IMR-90 (cell line): ENCODE results near the gene SALL4. TPM values are rescaled to one million over a fixed set of nuclear protein-coding genes. Genes with fewer than 3 reads are reported as not detected.

Source experiments
- ATAC-seq: fragments of 200-7000 bp; cut with Tn5 transposase; 2 replicates; pipeline ENCODE4 v1.9.1; 2020; ENCODE audit warnings: low read depth, mild to moderate bottlenecking, moderate library complexity
- BruUV-seq: library from RNA; stranded (reverse); fragments of 400-500 nt; replicated peaks from 2 replicates; lab custom pipeline; 2021; lab: Mats Ljungman, UMichigan
- CTCF ChIA-PET: fragments of 300-600 bp; formaldehyde crosslinking; extraction: SDS; loops from one replicate; lab custom pipeline; 2021; ENCODE audit warnings: antibody characterized with exemption; lab: Yijun Ruan, JAX
- POLR2A ChIA-PET: fragments of 300-600 bp; sonication (Branson Sonifier 250); formaldehyde crosslinking; loops from one replicate; lab custom pipeline; 2022; ENCODE audit warnings: antibody characterized with exemption; ENCODE audit not compliant: unreplicated experiment; lab: Charles Lee
- DNase-seq: peaks from one replicate; pipeline ENCODE4 v3.0.0; 2013
- H2AFZ ChIP-seq: replicated peaks from 2 replicates; pipeline ENCODE3; 2013; ENCODE audit warnings: low read length, mild to moderate bottlenecking; ENCODE audit not compliant: poor library complexity
- H2AK5ac ChIP-seq: 2 replicates; pipeline ENCODE4 v1.6.1; 2013; ENCODE audit warnings: low read depth, low read length, inconsistent platforms
- H2AK9ac ChIP-seq: replicated peaks from 2 replicates; pipeline ENCODE3; 2013; ENCODE audit warnings: mild to moderate bottlenecking, low read depth, low read length, moderate library complexity; ENCODE audit not compliant: poor library complexity
- H2BK120ac ChIP-seq: 2 replicates; pipeline ENCODE4 v1.6.1; 2013; ENCODE audit warnings: low read depth, low read length, inconsistent platforms
- H2BK15ac ChIP-seq: 3 replicates; pipeline ENCODE4 v1.6.1; 2013; ENCODE audit warnings: low read depth, low read length, inconsistent platforms
- H2BK20ac ChIP-seq: 2 replicates; pipeline ENCODE4 v1.6.1; 2013; ENCODE audit warnings: low read depth, mild to moderate bottlenecking, inconsistent platforms, low read length, moderate library complexity
- H2BK5ac ChIP-seq: 2 replicates; pipeline ENCODE4 v1.6.1; 2013; ENCODE audit warnings: mild to moderate bottlenecking, low read depth, low read length, inconsistent platforms; ENCODE audit not compliant: poor library complexity, severe bottlenecking
- H3K14ac ChIP-seq: replicated peaks from 2 replicates; pipeline ENCODE4 v1.6.1; 2013; ENCODE audit warnings: low read depth, low read length, inconsistent platforms
- H3K18ac ChIP-seq: 2 replicates; pipeline ENCODE4 v1.6.1; 2013; ENCODE audit warnings: low read depth, low read length, control low read depth
- H3K23ac ChIP-seq: 2 replicates; pipeline ENCODE4 v1.6.1; 2013; ENCODE audit warnings: low read depth, low read length, inconsistent platforms
- H3K27ac ChIP-seq: 2 replicates; pipeline ENCODE4 v1.5.1; 2013; ENCODE audit warnings: mild to moderate bottlenecking, control low read depth, low read length; ENCODE audit not compliant: insufficient read depth
- H3K27me3 ChIP-seq: 2 replicates; pipeline ENCODE4 v1.6.1; 2013; ENCODE audit warnings: low read length; ENCODE audit not compliant: control insufficient read depth, insufficient read depth
- H3K36me3 ChIP-seq: 2 replicates; pipeline ENCODE4 v1.6.1; 2013; ENCODE audit warnings: low read length, mixed read lengths; ENCODE audit not compliant: control insufficient read depth, insufficient read depth
- H3K4ac ChIP-seq: 2 replicates; pipeline ENCODE4 v1.6.1; 2013; ENCODE audit warnings: low read depth, low read length, inconsistent platforms
- H3K4me1 ChIP-seq: 2 replicates; pipeline ENCODE4 v1.6.1; 2013; ENCODE audit warnings: low read length, mixed read lengths; ENCODE audit not compliant: control insufficient read depth, insufficient read depth
- H3K4me2 ChIP-seq: 2 replicates; pipeline ENCODE4 v1.6.1; 2013; ENCODE audit warnings: low read depth, mild to moderate bottlenecking, control low read depth, low read length, moderate library complexity
- H3K4me3 ChIP-seq: 2 replicates; pipeline ENCODE4 v1.5.1; 2013; ENCODE audit warnings: low read depth, mild to moderate bottlenecking, control low read depth, low read length, moderate library complexity; ENCODE audit not compliant: insufficient read depth
- H3K56ac ChIP-seq: 2 replicates; pipeline ENCODE4 v1.6.1; 2013; ENCODE audit warnings: low read length, inconsistent platforms; ENCODE audit not compliant: insufficient read depth; ENCODE audit errors: extremely low read depth
- H3K79me1 ChIP-seq, 2 experiments: 2 replicates each; pipeline ENCODE4 v1.6.1; 2013; ENCODE audit warnings: low read length in 2 of 2, inconsistent platforms in 1 of 2, low read depth in 1 of 2
- H3K9ac ChIP-seq: 2 replicates; pipeline ENCODE4 v1.6.1; 2013; ENCODE audit warnings: low read depth, low read length, control low read depth
- H3K9me1 ChIP-seq: 2 replicates; pipeline ENCODE4 v1.6.1; 2013; ENCODE audit warnings: low read length, inconsistent platforms; ENCODE audit not compliant: insufficient read depth
- H3K9me3 ChIP-seq: 2 replicates; pipeline ENCODE4 v1.6.1; 2013; ENCODE audit warnings: low read length; ENCODE audit not compliant: control insufficient read depth, insufficient read depth
- H4K20me1 ChIP-seq: 2 replicates; pipeline ENCODE4 v1.6.1; 2013; ENCODE audit warnings: low read length, inconsistent platforms; ENCODE audit not compliant: insufficient read depth
- H4K5ac ChIP-seq: 2 replicates; pipeline ENCODE4 v1.6.1; 2013; ENCODE audit warnings: mild to moderate bottlenecking, low read depth, low read length, control low read depth
- H4K8ac ChIP-seq, 2 experiments: 2 replicates each; pipeline ENCODE4 v1.6.1; 2013; ENCODE audit warnings: low read depth in 2 of 2, low read length in 2 of 2, control low read depth in 1 of 2, inconsistent platforms in 1 of 2
- H4K91ac ChIP-seq: 2 replicates; pipeline ENCODE4 v1.6.1; 2013; ENCODE audit warnings: low read depth, low read length, inconsistent platforms; ENCODE audit not compliant: insufficient read depth
- BHLHE40 ChIP-seq: fragments of 150-350 bp; IDR thresholded peaks from 2 replicates; pipeline ENCODE4 v1.6.1; 2016; ENCODE audit warnings: mild to moderate bottlenecking, low read depth, low read length
- MAFK ChIP-seq: IDR thresholded peaks from 2 replicates; pipeline ENCODE4 v1.6.1; 2012; ENCODE audit warnings: low read depth, low read length, improper control_type of control experiment
- MAZ ChIP-seq: IDR thresholded peaks from 2 replicates; pipeline ENCODE4 v1.6.1; 2012; ENCODE audit warnings: low read depth, mild to moderate bottlenecking, low read length, improper control_type of control experiment, moderate library complexity, borderline replicate concordance
- RCOR1 ChIP-seq: IDR thresholded peaks from 2 replicates; pipeline ENCODE4 v1.6.1; 2012; ENCODE audit warnings: mild to moderate bottlenecking, low read length, improper control_type of control experiment; ENCODE audit not compliant: insufficient replicate concordance
- RFX5 ChIP-seq: IDR thresholded peaks from 2 replicates; pipeline ENCODE4 v1.8.0; 2012; ENCODE audit warnings: low read depth, mild to moderate bottlenecking, low read length, moderate library complexity
- WGBS, 2 experiments: methylation state at CpG; one replicate each; pipeline versions ENCODE4 v1.1.5 to v1.1.7; 2013; ENCODE audit warnings: missing lambda C conversion rate in 2 of 2; ENCODE audit not compliant: insufficient read length in 1 of 2; ENCODE audit errors: extremely low coverage in 2 of 2; 5-methylcytosine and 5-hydroxymethylcytosine counted together
- dilution Hi-C: fragments of 300-500 bp; cut with HindIII; formaldehyde crosslinking; loops from one replicate; pipeline ENCODE4 v1.14.3; 2018; ENCODE audit warnings: low sequenced_read_pairs; ENCODE audit not compliant: unreplicated experiment
- in situ Hi-C: fragments of 300-500 bp; cut with MboI; formaldehyde crosslinking; loops from 3 replicates; pipeline ENCODE4 v1.14.3; 2019; ENCODE audit warnings: low sequenced_read_pairs, inconsistent platforms, mixed read lengths
- intact Hi-C: fragments of 100-400 bp; cut with micrococcal nuclease; formaldehyde crosslinking; loops from 2 replicates; pipeline ENCODE4 v1.10.0; 2022
- polyA plus RNA-seq, 3 experiments: library from polyadenylated mRNA; depleted of rRNA; stranded (reverse); fragments of >200 nt; gene quantifications; 2 replicates each; pipeline ENCODE4 v1.2.3, GENCODE V29; 2012; ENCODE audit warnings: low replicate concordance in 1 of 3
- total RNA-seq: library from RNA; depleted of rRNA; stranded (reverse); fragments of >200 nt; gene quantifications from 2 replicates; pipeline ENCODE4 v1.2.3, GENCODE V29; 2012
- TF ChIP-seq, protein P1 (sequence below): conservative IDR thresholded peaks from 2 replicates; pipeline ENCODE4 v1.5.1; 2012; ENCODE audit warnings: mild to moderate bottlenecking, low read depth, low read length, improper control_type of control experiment

Gene SALL4
- total and polyA plus RNA-seq, 2 of the 4 experiments (the other 2 are of a cell fraction), result not detected

- Histone ChIP-seq H3K14ac (no peak overlapping the region), H3K9me3 (no peaks in the 10 kb centered on the region), H3K4me1 (peaks cover 5% of the 10 kb centered on the region; the same call in 1 of the 2 replicates), H4K8ac (no peak overlapping the region), H3K9ac (no peak overlapping the region), H2AFZ (no peak overlapping the region), H3K9me1 (no peaks in the 10 kb centered on the region), H4K5ac (no peak overlapping the region), H2BK120ac (no peak overlapping the region), H3K79me1 (no peaks in the 10 kb centered on the region), H2BK5ac (no peak overlapping the region), H3K27ac (no peak overlapping the region), H2AK5ac (no peak overlapping the region), H3K4ac (no peak overlapping the region), H2BK15ac (no peak overlapping the region), H4K91ac (no peak overlapping the region), H3K36me3 (no peaks in the 10 kb centered on the region), H3K18ac (no peak overlapping the region), H3K56ac (no peak overlapping the region), H2BK20ac (no peak overlapping the region), H3K23ac (no peak overlapping the region), H3K27me3 (peaks cover 23% of the 10 kb centered on the region), H4K20me1 (no peaks in the 10 kb centered on the region), H3K4me2 (no peak overlapping the region), H2AK9ac (no peak overlapping the region), H3K4me3 (no peak overlapping the region)
- ChIA-PET POLR2A (interaction anchor here (0.6 kb wide), 1 partner anchor 74 kb away, joined by 3 read pairs; no protein-coding TSS in a partner anchor), CTCF (interaction anchor here (0.7 kb wide), 2 partner anchors 35 to 188 kb away, joined by 3 to 4 read pairs; no protein-coding TSS in a partner anchor)
- no TSS peak for BruUV-seq
- peak; percentile 15 for DNase-seq
- dilution Hi-C loops (no loop called here), in situ Hi-C loops (no loop called here), intact Hi-C loops (no loop called here)
- TF ChIP-seq BHLHE40, result no peak
- no peak for TF ChIP-seq MAZ
- no peak for TF ChIP-seq RFX5
- no peak for TF ChIP-seq MAFK
- no peak for TF ChIP-seq RCOR1
- TF ChIP-seq, protein P1, sequence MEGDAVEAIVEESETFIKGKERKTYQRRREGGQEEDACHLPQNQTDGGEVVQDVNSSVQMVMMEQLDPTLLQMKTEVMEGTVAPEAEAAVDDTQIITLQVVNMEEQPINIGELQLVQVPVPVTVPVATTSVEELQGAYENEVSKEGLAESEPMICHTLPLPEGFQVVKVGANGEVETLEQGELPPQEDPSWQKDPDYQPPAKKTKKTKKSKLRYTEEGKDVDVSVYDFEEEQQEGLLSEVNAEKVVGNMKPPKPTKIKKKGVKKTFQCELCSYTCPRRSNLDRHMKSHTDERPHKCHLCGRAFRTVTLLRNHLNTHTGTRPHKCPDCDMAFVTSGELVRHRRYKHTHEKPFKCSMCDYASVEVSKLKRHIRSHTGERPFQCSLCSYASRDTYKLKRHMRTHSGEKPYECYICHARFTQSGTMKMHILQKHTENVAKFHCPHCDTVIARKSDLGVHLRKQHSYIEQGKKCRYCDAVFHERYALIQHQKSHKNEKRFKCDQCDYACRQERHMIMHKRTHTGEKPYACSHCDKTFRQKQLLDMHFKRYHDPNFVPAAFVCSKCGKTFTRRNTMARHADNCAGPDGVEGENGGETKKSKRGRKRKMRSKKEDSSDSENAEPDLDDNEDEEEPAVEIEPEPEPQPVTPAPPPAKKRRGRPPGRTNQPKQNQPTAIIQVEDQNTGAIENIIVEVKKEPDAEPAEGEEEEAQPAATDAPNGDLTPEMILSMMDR, result no peak
- peak; percentile 36 for ATAC-seq
- WGBS, 2 experiments, result no CpG with 5 or more reads among the region's 3 CpGs
Measured at GRCh38 chr20:51797357-51798025, 4.8 kb downstream of the SALL4 start.
